Testis (tissue), 3 donors: ENCODE data around the gene DRGX. TPM values are rescaled to one million over a fixed set of nuclear protein-coding genes. Genes with fewer than 3 reads are reported as not detected.
A peak's percentile ranks its signal among the peaks of the same experiment; 100 is the strongest.

Experiments used
- DNase-seq: peaks from one replicate; pipeline ENCODE4 v3.0.0-alpha.2; 2019
- H3K27ac ChIP-seq, 2 donors: fragments of 200-600 bp; sonication (generic); one replicate each; pipeline ENCODE4 v1.5.1; 2019
- H3K27me3 ChIP-seq: fragments of 200-600 bp; sonication (generic); one replicate; pipeline ENCODE4 v1.5.1; 2019
- H3K36me3 ChIP-seq: fragments of 200-600 bp; sonication (generic); one replicate; pipeline ENCODE4 v1.5.1; 2017; ENCODE audit warnings: low read depth; ENCODE audit errors: missing control alignments
- H3K4me1 ChIP-seq: fragments of 200-600 bp; sonication (generic); one replicate; pipeline ENCODE4 v1.5.1; 2019
- H3K4me3 ChIP-seq, 2 donors: fragments of 200-600 bp; sonication (generic); one replicate each; pipeline ENCODE4 v1.5.1; 2017 to 2019
- H3K9me3 ChIP-seq: fragments of 200-600 bp; sonication (generic); one replicate; pipeline ENCODE4 v1.5.1; 2017
- CTCF ChIP-seq, 3 experiments: fragments of 450-650 bp in 2 of 3; fragments of 200-600 bp in 1 of 3; sonication (generic) in 1 of 3; IDR thresholded peaks; one replicate each; pipeline ENCODE4 v1.5.1; 2016 to 2019; ENCODE audit warnings: antibody characterized with exemption in 3 of 3, mild to moderate bottlenecking in 2 of 3, moderate library complexity in 1 of 3
- POLR2A ChIP-seq: fragments of 450-650 bp; IDR thresholded peaks from one replicate; pipeline ENCODE4 v1.6.1; 2017; ENCODE audit warnings: antibody characterized with exemption, mild to moderate bottlenecking, moderate library complexity
- WGBS, 2 donors: methylation state at CpG; one replicate each; pipeline ENCODE4 v1.1.5; 2018; 5-methylcytosine and 5-hydroxymethylcytosine counted together
- intact Hi-C: fragments of 100-400 bp; cut with DNase I; formaldehyde crosslinking; loops from one replicate; pipeline ENCODE4 v1.15.1; 2023; ENCODE audit warnings: low total_unique reads
- polyA plus RNA-seq: library from polyadenylated mRNA; stranded (reverse); fragments of 350-450 nt; fragmentation: Illumina TruSeq; extraction: RNeasy Lipid Tissue Mini Kit (QIAGEN cat#74804); gene quantifications from one replicate; pipeline ENCODE4 v1.2.3, GENCODE V29; 2014; ENCODE audit warnings: low read depth, low replicate concordance; ENCODE audit not compliant: insufficient read depth
- total RNA-seq, 2 donors: library from RNA; depleted of rRNA; stranded (reverse); fragments of >200 nt; gene quantifications; one replicate each; pipeline ENCODE4 v1.2.3, GENCODE V29; 2016

The DRGX gene
- total and polyA plus RNA-seq, 3 donors from 2014 or later = 0.33 TPM; not detected in 2

- 58 to 65% methylated on average over 7 of the region's 7 CpGs for WGBS, 2 donors
- Histone ChIP-seq H3K27me3 (no peaks in the 10 kb centered on the region), H3K27ac (no peak overlapping the region), H3K36me3 (no peaks in the 10 kb centered on the region), H3K4me3 (no peak overlapping the region), H3K9me3 (no peaks in the 10 kb centered on the region), H3K4me1 (no peaks in the 10 kb centered on the region)
- TF ChIP-seq POLR2A = no peak
- no peak for TF ChIP-seq CTCF (IDR thresholded peaks at IDR 0.05)
- peak; percentile 33 for DNase-seq
- intact Hi-C loops = no loop called here
Observed at GRCh38 chr10:49410365-49411074, 14.6 kb upstream of the DRGX start.

- Histone ChIP-seq H3K27ac (no peak overlapping the region), H3K9me3 (no peaks in the 10 kb centered on the region), H3K4me1 (no peaks in the 10 kb centered on the region), H3K27me3 (no peaks in the 10 kb centered on the region), H3K4me3 (no peak overlapping the region), H3K36me3 (no peaks in the 10 kb centered on the region)
- TF ChIP-seq POLR2A (no peak), CTCF (IDR thresholded peaks at IDR 0.05) (no peak)
- WGBS, 2 donors = 78 to 90% methylated on average over 3 to 4 of the region's 4 CpGs
- DNase-seq = no peak
- intact Hi-C loops = no loop called here
Observed at GRCh38 chr10:49409755-49410154, 13.9 kb upstream of the DRGX start.

DNA sequence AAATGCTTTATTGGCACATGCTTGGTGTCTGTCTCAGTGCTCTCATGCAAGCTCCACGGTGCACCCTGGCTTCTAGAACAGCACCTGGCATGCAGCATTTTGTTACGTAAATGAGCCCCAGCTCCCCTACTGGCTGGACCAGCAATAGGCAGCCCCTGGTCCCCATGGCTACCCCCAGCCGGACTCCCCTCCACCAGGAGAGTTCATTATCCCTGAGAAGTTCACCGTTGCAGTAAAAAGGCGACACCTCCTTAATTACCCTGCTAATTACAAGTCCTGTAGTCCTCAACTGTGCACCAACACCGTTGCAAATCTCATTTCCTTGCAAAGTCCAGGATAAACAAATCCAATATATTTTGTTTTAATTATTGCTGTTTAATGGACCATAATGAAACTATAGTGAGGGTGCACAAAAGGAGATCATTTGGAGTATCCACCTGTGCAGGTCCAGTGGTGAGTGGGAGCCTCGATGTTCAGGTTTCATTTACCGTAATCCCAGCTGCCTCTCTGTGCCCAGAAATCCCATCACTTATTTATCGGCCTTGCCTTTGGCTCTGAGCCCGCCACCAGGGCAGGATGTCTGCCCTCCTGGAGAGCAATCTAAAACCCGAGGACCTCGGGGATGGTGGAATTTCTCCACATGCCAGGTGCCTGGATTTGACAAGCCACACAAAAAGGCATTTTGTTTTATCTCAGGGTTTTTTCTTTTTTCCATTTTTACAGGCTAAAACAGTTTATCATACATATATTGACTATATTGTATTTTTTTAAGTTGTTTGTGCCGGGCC lies 12.8 kb upstream of the DRGX start:
- intact Hi-C loops = no loop called here
- no peak overlapping the region for H3K27ac ChIP-seq
- 67 to 75% methylated on average over 13 of the region's 13 CpGs for WGBS, 2 donors
- TF ChIP-seq CTCF (IDR thresholded peaks at IDR 0.05) (no peak), POLR2A (no peak)
- no peak for DNase-seq
- H3K4me1 ChIP-seq = no peaks in the 10 kb centered on the region
- no peaks in the 10 kb centered on the region for H3K36me3 ChIP-seq
- H3K9me3 ChIP-seq = no peaks in the 10 kb centered on the region
- no peaks in the 10 kb centered on the region for H3K27me3 ChIP-seq
- no peak overlapping the region for H3K4me3 ChIP-seq

- H3K9me3 ChIP-seq = no peaks in the 10 kb centered on the region
- H3K36me3 ChIP-seq = no peaks in the 10 kb centered on the region
- intact Hi-C loops = no loop called here
- TF ChIP-seq CTCF (IDR thresholded peaks at IDR 0.05) = peak; percentile 67 to 78 (median 70)
- TF ChIP-seq POLR2A = no peak
- 24 to 25% methylated on average over 2 of the region's 2 CpGs for WGBS, 2 donors
- no peak overlapping the region for H3K4me3 ChIP-seq
- peak; percentile 90 for DNase-seq
- H3K27ac ChIP-seq = no peak overlapping the region
- H3K27me3 ChIP-seq = no peaks in the 10 kb centered on the region
- H3K4me1 ChIP-seq = no peaks in the 10 kb centered on the region
Observed at GRCh38 chr10:49407552-49408137, 11.8 kb upstream of the DRGX start.
